HEK293 (cell line): ENCODE data around the gene RTF2.

Experiments
- CTCF ChIA-PET: fragments of 350-600 bp; formaldehyde crosslinking; extraction: SDS; loops from one replicate; lab custom pipeline; 2021; ENCODE audit warnings: antibody characterized with exemption; lab: Yijun Ruan, JAX
- POLR2A ChIA-PET: fragments of 300-600 bp; formaldehyde crosslinking; extraction: SDS; loops from one replicate; lab custom pipeline; 2020; ENCODE audit warnings: antibody characterized with exemption, inconsistent platforms; lab: Yijun Ruan, JAX
- H3K27ac ChIP-seq: fragments of 200-500 bp; sonication (Bioruptor generic); 2 replicates; pipeline ENCODE4 v1.5.1; 2014; ENCODE audit warnings: low read depth, low read length, control low read depth, inconsistent platforms; ENCODE audit errors: extremely low read depth
- H3K36me3 ChIP-seq, 2 experiments: fragments of 200-500 bp in 1 of 2; sonication (Bioruptor generic) in 1 of 2; 1 replicate in 1 of 2; 2 replicates in 1 of 2; pipeline ENCODE4 v1.5.1; 2014 to 2017; ENCODE audit warnings: inconsistent platforms in 2 of 2, low read length in 2 of 2; ENCODE audit not compliant: control insufficient read depth in 2 of 2, insufficient read depth in 1 of 2
- H3K4me1 ChIP-seq: fragments of 200-500 bp; sonication (Bioruptor generic); 2 replicates; pipeline ENCODE4 v1.5.1; 2014; ENCODE audit warnings: mild to moderate bottlenecking, low read length, inconsistent platforms; ENCODE audit not compliant: control insufficient read depth, insufficient read depth
- H3K4me3 ChIP-seq: 2 replicates; pipeline ENCODE4 v1.5.1; 2011; ENCODE audit warnings: low read depth, mild to moderate bottlenecking, control low read depth, low read length, moderate library complexity
- H3K9me3 ChIP-seq: fragments of 200-500 bp; sonication (Bioruptor generic); 2 replicates; pipeline ENCODE4 v1.5.1; 2014; ENCODE audit warnings: low read depth, low read length, inconsistent platforms; ENCODE audit not compliant: control insufficient read depth, insufficient read depth
- BCL11B ChIP-seq: fragments of 450-650 bp; formaldehyde crosslinking; IDR thresholded peaks from 2 replicates; pipeline ENCODE4 v1.5.1; 2016; ENCODE audit warnings: low read depth, missing biosample characterization, missing genetic modification characterization
- GLIS1 ChIP-seq: fragments of 450-650 bp; formaldehyde crosslinking; IDR thresholded peaks from 2 replicates; pipeline ENCODE4 v1.5.1; 2016; ENCODE audit warnings: missing biosample characterization, missing genetic modification characterization
- REPIN1 ChIP-seq: fragments of 450-650 bp; formaldehyde crosslinking; IDR thresholded peaks from 2 replicates; pipeline ENCODE4 v1.5.1; 2017; ENCODE audit warnings: missing biosample characterization, missing genetic modification characterization, low read depth
- ZFP37 ChIP-seq: fragments of 450-650 bp; formaldehyde crosslinking; IDR thresholded peaks from 2 replicates; pipeline ENCODE4 v1.5.1; 2016; ENCODE audit warnings: missing biosample characterization, missing genetic modification characterization
- ZNF155 ChIP-seq: fragments of 450-650 bp; formaldehyde crosslinking; IDR thresholded peaks from 2 replicates; pipeline ENCODE4 v1.5.1; 2016; ENCODE audit warnings: missing biosample characterization, missing genetic modification characterization
- ZNF16 ChIP-seq: fragments of 450-650 bp; formaldehyde crosslinking; IDR thresholded peaks from 2 replicates; pipeline ENCODE4 v1.5.1; 2016; ENCODE audit warnings: low read depth, missing biosample characterization, missing genetic modification characterization
- ZNF211 ChIP-seq: fragments of 450-650 bp; formaldehyde crosslinking; IDR thresholded peaks from 2 replicates; pipeline ENCODE4 v1.5.1; 2016; ENCODE audit warnings: low read depth, missing biosample characterization, missing genetic modification characterization
- ZNF214 ChIP-seq: fragments of 450-650 bp; formaldehyde crosslinking; IDR thresholded peaks from 2 replicates; pipeline ENCODE4 v1.5.1; 2017; ENCODE audit warnings: missing biosample characterization, mild to moderate bottlenecking, missing genetic modification characterization, borderline replicate concordance
- ZNF223 ChIP-seq: fragments of 450-650 bp; formaldehyde crosslinking; IDR thresholded peaks from 2 replicates; pipeline ENCODE4 v1.5.1; 2016; ENCODE audit warnings: missing biosample characterization, missing genetic modification characterization
- ZNF423 ChIP-seq: fragments of 450-650 bp; formaldehyde crosslinking; IDR thresholded peaks from 2 replicates; pipeline ENCODE4 v1.5.1; 2016; ENCODE audit warnings: missing biosample characterization, missing genetic modification characterization
- ZNF48 ChIP-seq: fragments of 450-650 bp; formaldehyde crosslinking; IDR thresholded peaks from 2 replicates; pipeline ENCODE4 v1.5.1; 2016; ENCODE audit warnings: missing biosample characterization, missing genetic modification characterization
- ZNF510 ChIP-seq: fragments of 450-650 bp; formaldehyde crosslinking; IDR thresholded peaks from 2 replicates; pipeline ENCODE4 v1.5.1; 2018; ENCODE audit warnings: mild to moderate bottlenecking, missing genetic modification characterization, missing biosample characterization; ENCODE audit not compliant: insufficient replicate concordance
- ZNF548 ChIP-seq: fragments of 450-650 bp; formaldehyde crosslinking; IDR thresholded peaks from 2 replicates; pipeline ENCODE4 v1.5.1; 2016; ENCODE audit warnings: missing biosample characterization, missing genetic modification characterization
- ZNF555 ChIP-seq: fragments of 450-650 bp; formaldehyde crosslinking; conservative IDR thresholded peaks from 2 replicates; pipeline ENCODE4 v1.5.1; 2017; ENCODE audit warnings: missing biosample characterization, mild to moderate bottlenecking, missing genetic modification characterization, inconsistent platforms
- ZNF585B ChIP-seq: fragments of 450-650 bp; formaldehyde crosslinking; IDR thresholded peaks from 2 replicates; pipeline ENCODE4 v1.5.1; 2016; ENCODE audit warnings: missing biosample characterization, missing genetic modification characterization
- ZNF843 ChIP-seq: fragments of 450-650 bp; formaldehyde crosslinking; IDR thresholded peaks from 2 replicates; pipeline ENCODE4 v1.5.1; 2016; ENCODE audit warnings: missing biosample characterization, missing genetic modification characterization
- ZSCAN23 ChIP-seq: fragments of 450-650 bp; formaldehyde crosslinking; IDR thresholded peaks from 2 replicates; pipeline ENCODE4 v1.5.1; 2016; ENCODE audit warnings: missing biosample characterization, missing genetic modification characterization
- ZXDB ChIP-seq: fragments of 450-650 bp; formaldehyde crosslinking; IDR thresholded peaks from 2 replicates; pipeline ENCODE4 v1.5.1; 2016; ENCODE audit warnings: missing biosample characterization, missing genetic modification characterization
- TF ChIP-seq, protein P1 (sequence below): fragments of 450-650 bp; IDR thresholded peaks from 2 replicates; pipeline ENCODE4 v1.5.1; 2018; ENCODE audit warnings: missing biosample characterization, missing genetic modification characterization
- TF ChIP-seq, protein P2 (sequence below): fragments of 450-650 bp; formaldehyde crosslinking; IDR thresholded peaks from 2 replicates; pipeline ENCODE4 v1.5.1; 2016; ENCODE audit warnings: missing biosample characterization, missing genetic modification characterization
- TF ChIP-seq, protein P3 (sequence below): fragments of 450-650 bp; formaldehyde crosslinking; IDR thresholded peaks from 2 replicates; pipeline ENCODE4 v1.5.1; 2016; ENCODE audit warnings: missing biosample characterization, missing genetic modification characterization, borderline replicate concordance
- TF ChIP-seq, protein P4 (sequence below): fragments of 450-650 bp; formaldehyde crosslinking; IDR thresholded peaks from 2 replicates; pipeline ENCODE4 v1.5.0; 2017; ENCODE audit warnings: missing biosample characterization, missing genetic modification characterization, borderline replicate concordance

Gene RTF2

DNA sequence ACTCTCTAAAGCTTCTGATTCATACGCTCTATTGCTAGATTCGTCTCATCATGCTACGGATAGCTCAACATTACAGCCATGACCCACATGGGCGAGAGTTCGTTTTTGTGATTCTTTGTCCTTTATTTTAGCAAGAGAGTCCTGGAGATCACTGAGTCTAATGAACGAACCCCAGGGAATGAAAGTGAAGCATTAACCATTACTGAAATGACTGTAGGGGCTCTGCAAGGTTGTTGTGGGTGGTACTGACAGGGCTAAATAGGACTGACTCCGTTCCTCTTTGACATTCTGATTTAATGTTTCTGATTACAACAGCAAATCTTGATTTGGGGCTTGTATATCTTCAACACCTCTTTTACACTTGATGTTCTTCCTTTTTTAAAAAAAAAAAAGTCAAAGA lies 13.7 kb upstream of the RTF2 start (continued):
- TF ChIP-seq, protein P1, sequence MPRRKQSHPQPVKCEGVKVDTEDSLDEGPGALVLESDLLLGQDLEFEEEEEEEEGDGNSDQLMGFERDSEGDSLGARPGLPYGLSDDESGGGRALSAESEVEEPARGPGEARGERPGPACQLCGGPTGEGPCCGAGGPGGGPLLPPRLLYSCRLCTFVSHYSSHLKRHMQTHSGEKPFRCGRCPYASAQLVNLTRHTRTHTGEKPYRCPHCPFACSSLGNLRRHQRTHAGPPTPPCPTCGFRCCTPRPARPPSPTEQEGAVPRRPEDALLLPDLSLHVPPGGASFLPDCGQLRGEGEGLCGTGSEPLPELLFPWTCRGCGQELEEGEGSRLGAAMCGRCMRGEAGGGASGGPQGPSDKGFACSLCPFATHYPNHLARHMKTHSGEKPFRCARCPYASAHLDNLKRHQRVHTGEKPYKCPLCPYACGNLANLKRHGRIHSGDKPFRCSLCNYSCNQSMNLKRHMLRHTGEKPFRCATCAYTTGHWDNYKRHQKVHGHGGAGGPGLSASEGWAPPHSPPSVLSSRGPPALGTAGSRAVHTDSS (tag by site-specific recombination), result no peak
- TF ChIP-seq BCL11B (tag by site-specific recombination) (no peak), ZNF214 (tag by site-specific recombination) (no peak)

DNA sequence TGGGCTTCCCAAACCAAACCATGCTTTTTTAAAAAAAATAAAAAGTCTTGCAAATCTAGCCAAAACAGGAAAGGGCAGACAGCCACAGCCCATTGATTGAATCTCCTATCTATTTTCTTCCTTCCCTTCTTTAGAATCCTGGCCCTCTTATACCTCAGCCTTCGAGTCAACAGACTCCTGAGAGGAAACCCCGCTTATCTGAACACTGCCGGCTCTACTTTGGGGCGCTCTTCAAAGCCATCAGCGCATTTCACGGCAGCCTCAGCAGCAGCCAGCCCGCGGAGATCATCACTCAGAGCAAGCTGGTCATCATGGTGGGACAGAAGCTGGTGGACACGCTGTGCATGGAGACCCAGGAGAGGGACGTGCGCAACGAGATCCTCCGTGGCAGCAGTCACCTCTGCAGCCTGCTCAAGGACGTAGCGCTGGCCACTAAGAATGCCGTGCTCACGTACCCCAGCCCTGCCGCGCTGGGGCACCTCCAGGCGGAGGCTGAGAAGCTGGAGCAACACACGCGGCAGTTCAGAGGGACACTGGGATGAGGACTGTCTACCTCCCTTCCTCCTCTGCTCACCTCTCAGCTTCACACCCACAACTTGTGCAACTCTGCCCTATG lies 10.1 kb upstream of the RTF2 start:
- Histone ChIP-seq H3K9me3 (no peaks in the 10 kb centered on the region), H3K4me3 (peak overlapping the region; percentile 8), H3K36me3 (no peaks in the 10 kb centered on the region), H3K4me1 (no peaks in the 10 kb centered on the region), H3K27ac (no peak overlapping the region)
- ChIA-PET POLR2A (no interaction called here), CTCF (no interaction called here)
- TF ChIP-seq ZNF211 (tag by site-specific recombination) (no peak), ZSCAN23 (tag by site-specific recombination) (no peak), REPIN1 (tag by site-specific recombination) (no peak), ZNF48 (no peak), ZNF555 (tag by site-specific recombination) (no peak), ZNF843 (tag by site-specific recombination) (no peak), ZNF16 (tag by site-specific recombination) (no peak), ZNF223 (no peak), GLIS1 (no peak), ZNF423 (tag by site-specific recombination) (no peak)
- TF ChIP-seq, protein P2, sequence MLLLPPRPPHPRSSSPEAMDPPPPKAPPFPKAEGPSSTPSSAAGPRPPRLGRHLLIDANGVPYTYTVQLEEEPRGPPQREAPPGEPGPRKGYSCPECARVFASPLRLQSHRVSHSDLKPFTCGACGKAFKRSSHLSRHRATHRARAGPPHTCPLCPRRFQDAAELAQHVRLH (tag by site-specific recombination), result no peak
- TF ChIP-seq, protein P3, sequence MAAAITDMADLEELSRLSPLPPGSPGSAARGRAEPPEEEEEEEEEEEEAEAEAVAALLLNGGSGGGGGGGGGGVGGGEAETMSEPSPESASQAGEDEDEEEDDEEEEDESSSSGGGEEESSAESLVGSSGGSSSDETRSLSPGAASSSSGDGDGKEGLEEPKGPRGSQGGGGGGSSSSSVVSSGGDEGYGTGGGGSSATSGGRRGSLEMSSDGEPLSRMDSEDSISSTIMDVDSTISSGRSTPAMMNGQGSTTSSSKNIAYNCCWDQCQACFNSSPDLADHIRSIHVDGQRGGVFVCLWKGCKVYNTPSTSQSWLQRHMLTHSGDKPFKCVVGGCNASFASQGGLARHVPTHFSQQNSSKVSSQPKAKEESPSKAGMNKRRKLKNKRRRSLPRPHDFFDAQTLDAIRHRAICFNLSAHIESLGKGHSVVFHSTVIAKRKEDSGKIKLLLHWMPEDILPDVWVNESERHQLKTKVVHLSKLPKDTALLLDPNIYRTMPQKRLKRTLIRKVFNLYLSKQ (tag by site-specific recombination), result no peak

DNA sequence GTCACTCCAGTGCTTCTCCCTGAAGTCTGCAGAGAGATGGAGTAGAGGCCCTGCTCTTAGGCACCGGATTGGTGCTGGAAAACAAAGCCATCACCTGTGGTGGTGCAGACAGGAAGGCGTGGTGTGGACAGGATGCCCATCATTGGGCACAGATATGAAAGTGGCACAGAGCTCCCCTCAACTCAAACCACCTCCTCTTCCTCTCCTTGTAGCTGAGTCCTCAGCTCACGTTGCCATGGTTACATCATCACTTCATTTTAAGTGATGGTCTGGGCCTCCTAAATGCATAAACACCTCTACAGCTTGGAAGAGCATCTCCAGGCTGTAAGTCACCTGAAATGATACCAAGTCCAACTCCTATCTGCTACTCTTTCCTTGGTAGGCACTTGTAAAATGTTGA lies 8.0 kb upstream of the RTF2 start:
- POLR2A ChIA-PET, result no interaction called here
- H3K36me3 ChIP-seq, result no peaks in the 10 kb centered on the region
- H3K4me3 ChIP-seq, result no peak overlapping the region
- TF ChIP-seq ZNF211 (tag by site-specific recombination), result no peak
- TF ChIP-seq ZNF548 (tag by site-specific recombination), result no peak
- H3K9me3 ChIP-seq, result no peaks in the 10 kb centered on the region
- H3K27ac ChIP-seq, result no peak overlapping the region
- CTCF ChIA-PET, result no interaction called here
- H3K4me1 ChIP-seq, result no peaks in the 10 kb centered on the region

DNA sequence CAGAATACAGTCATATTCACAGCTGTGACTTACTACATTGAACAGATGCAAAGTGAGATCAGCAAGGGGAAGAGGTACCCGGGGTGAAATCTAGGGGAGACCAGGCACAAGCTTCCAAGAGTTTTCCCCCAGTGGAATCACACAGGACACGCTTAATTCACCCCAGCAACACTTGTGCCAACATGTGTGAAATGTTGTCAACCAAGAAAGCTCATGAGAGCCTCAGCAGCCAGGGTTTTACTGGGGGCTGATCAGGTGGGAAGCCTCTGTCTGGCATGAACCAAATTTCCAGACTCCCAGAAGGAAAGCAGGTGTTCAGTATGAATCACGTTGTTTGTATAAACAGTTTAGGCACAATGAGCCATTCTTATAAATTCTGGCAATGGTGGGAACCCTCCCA lies 6.9 kb upstream of the RTF2 start:
- TF ChIP-seq ZNF585B (tag by site-specific recombination), result no peak
- no peak for TF ChIP-seq ZNF423 (tag by site-specific recombination)
- no peak for TF ChIP-seq ZNF155 (tag by site-specific recombination)
- TF ChIP-seq ZXDB (tag by site-specific recombination), result no peak
- TF ChIP-seq, protein P4, sequence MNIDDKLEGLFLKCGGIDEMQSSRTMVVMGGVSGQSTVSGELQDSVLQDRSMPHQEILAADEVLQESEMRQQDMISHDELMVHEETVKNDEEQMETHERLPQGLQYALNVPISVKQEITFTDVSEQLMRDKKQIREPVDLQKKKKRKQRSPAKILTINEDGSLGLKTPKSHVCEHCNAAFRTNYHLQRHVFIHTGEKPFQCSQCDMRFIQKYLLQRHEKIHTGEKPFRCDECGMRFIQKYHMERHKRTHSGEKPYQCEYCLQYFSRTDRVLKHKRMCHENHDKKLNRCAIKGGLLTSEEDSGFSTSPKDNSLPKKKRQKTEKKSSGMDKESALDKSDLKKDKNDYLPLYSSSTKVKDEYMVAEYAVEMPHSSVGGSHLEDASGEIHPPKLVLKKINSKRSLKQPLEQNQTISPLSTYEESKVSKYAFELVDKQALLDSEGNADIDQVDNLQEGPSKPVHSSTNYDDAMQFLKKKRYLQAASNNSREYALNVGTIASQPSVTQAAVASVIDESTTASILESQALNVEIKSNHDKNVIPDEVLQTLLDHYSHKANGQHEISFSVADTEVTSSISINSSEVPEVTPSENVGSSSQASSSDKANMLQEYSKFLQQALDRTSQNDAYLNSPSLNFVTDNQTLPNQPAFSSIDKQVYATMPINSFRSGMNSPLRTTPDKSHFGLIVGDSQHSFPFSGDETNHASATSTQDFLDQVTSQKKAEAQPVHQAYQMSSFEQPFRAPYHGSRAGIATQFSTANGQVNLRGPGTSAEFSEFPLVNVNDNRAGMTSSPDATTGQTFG (tag by site-specific recombination), result no peak
- no peak for TF ChIP-seq ZFP37 (tag by site-specific recombination)
- TF ChIP-seq ZNF510 (tag by site-specific recombination), result no peak
- Histone ChIP-seq H3K4me1 (no peaks in the 10 kb centered on the region), H3K36me3 (no peaks in the 10 kb centered on the region), H3K27ac (no peak overlapping the region), H3K4me3 (no peak overlapping the region), H3K9me3 (no peaks in the 10 kb centered on the region)
- POLR2A ChIA-PET, result no interaction called here
- CTCF ChIA-PET, result no interaction called here
